Endothelial cell of umbilical vein (primary cell): ENCODE data around the gene YY1. TPM values are rescaled to one million over a fixed set of nuclear protein-coding genes. Genes with fewer than 3 reads are reported as not detected.

ENCODE experiments used
- BruUV-seq: library from RNA; stranded (reverse); fragments of 400-500 nt; replicated peaks from 2 replicates; lab custom pipeline; 2021; lab: Mats Ljungman, UMichigan
- CTCF ChIA-PET: fragments of 300-600, 350-600 bp; sonication (Branson Sonifier 250); formaldehyde crosslinking; loops from one replicate; lab custom pipeline; 2021; ENCODE audit warnings: antibody characterized with exemption, inconsistent platforms; lab: Charles Lee
- POLR2A ChIA-PET: fragments of 300-600, 350-600 bp; sonication (Branson Sonifier 250); formaldehyde crosslinking; loops from one replicate; lab custom pipeline; 2021; ENCODE audit warnings: antibody characterized with exemption, inconsistent platforms; lab: Charles Lee
- DNase-seq: peaks from one replicate; pipeline ENCODE4 v3.0.0-alpha.2; 2011; ENCODE audit warnings: low read depth, low spot score
- FAIRE-seq: peaks from 2 replicates; lab custom pipeline; 2011; peaks lifted over from hg19 to GRCh38; lab: Jason Lieb, UNC
- H2AFZ ChIP-seq: 2 replicates; pipeline ENCODE4 v1.6.0; 2012; ENCODE audit warnings: low read depth, low read length, control low read depth, inconsistent platforms
- H3K27ac ChIP-seq: 2 replicates; pipeline ENCODE4 v1.5.1; 2011; ENCODE audit warnings: low read depth, mild to moderate bottlenecking, control low read depth, low read length, moderate library complexity; ENCODE audit not compliant: insufficient read depth
- H3K27me3 ChIP-seq, 2 experiments: 2 replicates each; pipeline versions ENCODE4 v1.6.0 to v1.6.1; 2011; ENCODE audit warnings: low read length in 2 of 2, mixed read lengths in 1 of 2; ENCODE audit not compliant: control insufficient read depth in 2 of 2, insufficient read depth in 2 of 2
- H3K36me3 ChIP-seq, 2 experiments: 2 replicates in 1 of 2; 3 replicates in 1 of 2; pipeline ENCODE4 v1.5.1; 2011; ENCODE audit warnings: low read length in 2 of 2, mild to moderate bottlenecking in 1 of 2, moderate library complexity in 1 of 2; ENCODE audit not compliant: control insufficient read depth in 2 of 2, insufficient read depth in 2 of 2; ENCODE audit errors: extremely low read depth in 1 of 2
- H3K4me1 ChIP-seq: 3 replicates; pipeline ENCODE4 v1.5.1; 2011; ENCODE audit warnings: mild to moderate bottlenecking, low read length; ENCODE audit not compliant: control insufficient read depth, insufficient read depth; ENCODE audit errors: extremely low read depth
- H3K4me2 ChIP-seq: 2 replicates; pipeline ENCODE4 v1.6.1; 2011; ENCODE audit warnings: low read length, control low read depth, mixed read lengths; ENCODE audit not compliant: insufficient read depth
- H3K4me3 ChIP-seq, 3 experiments: fragments of 200-600 bp in 1 of 3; sonication (generic), shearing (Covaris generic) in 1 of 3; replicated peaks in 1 of 3; 2 replicates each; pipeline ENCODE4 v1.5.1; 2011 to 2016; ENCODE audit warnings: control low read depth in 3 of 3, low read length in 3 of 3, mild to moderate bottlenecking in 2 of 3, inconsistent platforms in 1 of 3, low read depth in 1 of 3, moderate library complexity in 1 of 3; ENCODE audit not compliant: insufficient read depth in 1 of 3
- H3K79me2 ChIP-seq: 2 replicates; pipeline ENCODE4 v1.6.0; 2012; ENCODE audit warnings: low read length, inconsistent platforms; ENCODE audit not compliant: control insufficient read depth, insufficient read depth
- H3K9ac ChIP-seq: replicated peaks from 2 replicates; pipeline ENCODE3; 2011; ENCODE audit warnings: low read length, control low read depth; ENCODE audit not compliant: insufficient read depth; ENCODE audit errors: extremely low read depth
- H3K9me1 ChIP-seq: replicated peaks from 3 replicates; pipeline ENCODE4 v1.6.0; 2011; ENCODE audit warnings: mild to moderate bottlenecking, low read length; ENCODE audit not compliant: control insufficient read depth, insufficient read depth; ENCODE audit errors: extremely low read depth
- H3K9me3 ChIP-seq: replicated peaks from 2 replicates; pipeline ENCODE4 v1.5.1; 2012; ENCODE audit warnings: low read length, inconsistent platforms; ENCODE audit not compliant: control insufficient read depth, insufficient read depth
- H4K20me1 ChIP-seq: replicated peaks from 2 replicates; pipeline ENCODE3; 2011; ENCODE audit warnings: mild to moderate bottlenecking, low read length; ENCODE audit not compliant: control insufficient read depth, insufficient read depth; ENCODE audit errors: extremely low read depth
- CTCF ChIP-seq, 2 donors: IDR thresholded peaks; 1 replicate in 1 of 2; 2 replicates in 1 of 2; pipeline ENCODE4 v1.5.1; 2011; ENCODE audit warnings: low read length in 2 of 2, mild to moderate bottlenecking in 2 of 2, moderate library complexity in 2 of 2, control low read depth in 1 of 2, inconsistent platforms in 1 of 2, low read depth in 1 of 2; ENCODE audit not compliant: insufficient read depth in 1 of 2; ENCODE audit errors: extremely low read depth in 1 of 2
- EZH2 ChIP-seq: IDR thresholded peaks from 2 replicates; pipeline ENCODE4 v1.6.1; 2012; ENCODE audit warnings: borderline replicate concordance, low read depth, mild to moderate bottlenecking, moderate library complexity, low read length, inconsistent platforms; ENCODE audit not compliant: severe bottlenecking
- FOS ChIP-seq: IDR thresholded peaks from 2 replicates; pipeline ENCODE4 v1.6.1; 2011; ENCODE audit warnings: mild to moderate bottlenecking, low read length, moderate library complexity, borderline replicate concordance; ENCODE audit not compliant: insufficient read depth
- GATA2 ChIP-seq: IDR thresholded peaks from 2 replicates; pipeline ENCODE4 v1.7.0; 2011; ENCODE audit warnings: low read depth, mild to moderate bottlenecking, moderate library complexity, mixed read lengths, low read length; ENCODE audit not compliant: insufficient read length, insufficient read depth
- JUN ChIP-seq: IDR thresholded peaks from 2 replicates; pipeline ENCODE4 v1.6.1; 2011; ENCODE audit warnings: borderline replicate concordance, low read depth; ENCODE audit not compliant: insufficient read length, insufficient read depth
- MAX ChIP-seq: IDR thresholded peaks from 2 replicates; pipeline ENCODE4 v1.6.1; 2011; ENCODE audit not compliant: insufficient read depth, insufficient read length
- MYC ChIP-seq: IDR thresholded peaks from one replicate; pipeline ENCODE4 v1.6.1; 2011; ENCODE audit warnings: mild to moderate bottlenecking, low read depth, low read length
- POLR2A ChIP-seq: IDR thresholded peaks from 2 replicates; pipeline ENCODE4 v1.6.1; 2012; ENCODE audit warnings: low read depth, mild to moderate bottlenecking, control low read depth, low read length
- POLR2AphosphoS5 ChIP-seq: IDR thresholded peaks from 2 replicates; pipeline ENCODE4 v1.6.1; 2012; ENCODE audit warnings: low read depth, mild to moderate bottlenecking, control low read depth, low read length, moderate library complexity; ENCODE audit not compliant: insufficient read depth
- dilution Hi-C: fragments of 300-500 bp; cut with MboI; formaldehyde crosslinking; loops from one replicate; pipeline ENCODE4 v1.15.0; 2019; ENCODE audit warnings: low sequenced_read_pairs; ENCODE audit not compliant: extremely low pct_ligation_motif_present
- intact Hi-C: fragments of 100-400 bp; cut with micrococcal nuclease; formaldehyde crosslinking; loops from one replicate; pipeline ENCODE4 v1.10.0; 2022
- polyA plus RNA-seq, 4 experiments: library from polyadenylated mRNA; depleted of rRNA in 3 of 4; stranded (reverse) in 3 of 4; unstranded in 1 of 4; fragments of >200 nt; gene quantifications; 2 replicates each; pipeline versions ENCODE4 v1.2.1 to v1.2.3, GENCODE V29; 2011 to 2012; ENCODE audit warnings: missing spikeins in 1 of 4
- total RNA-seq: library from RNA; stranded (reverse); gene quantifications from 2 replicates; pipeline ENCODE4 v1.2.3, GENCODE V29; 2021

YY1 gene
- total and polyA plus RNA-seq, 2 donors (not counting 3 experiments of a cell fraction or from before 2014, with no cell fraction given), result 23.5 to 78.6 TPM

- dilution Hi-C loops (no loop called here), intact Hi-C loops (loop anchor here (1.0 to 5.0 kb wide), 3 partner anchors 68 to 266 kb away; partner anchors contain the start of gene SLC25A29)
- Histone ChIP-seq H3K27ac (peak overlapping the region; percentile 92), H3K4me1 (peaks cover 22% of the 10 kb centered on the region), H3K9me3 (no peaks in the 10 kb centered on the region), H3K79me2 (peaks cover 86% of the 10 kb centered on the region), H3K36me3 (no peaks in the 10 kb centered on the region), H3K4me3 (peak overlapping the region; percentile 72 to 100 (median 99)), H3K27me3 (no peaks in the 10 kb centered on the region), H3K9ac (peak overlapping the region; percentile 97), H3K4me2 (peak overlapping the region; percentile 96), H4K20me1 (peaks cover 11% of the 10 kb centered on the region), H3K9me1 (no peaks in the 10 kb centered on the region), H2AFZ (peak overlapping the region; percentile 44)
- TF ChIP-seq FOS (no peak), GATA2 (no peak), POLR2A (peak; percentile 10), POLR2AphosphoS5 (peak; percentile 51), MYC (no peak), JUN (no peak), MAX (no peak), EZH2 (no peak), CTCF (IDR thresholded peaks at IDR 0.05; ENCODE audit: extremely low read depth in 1 of 2, insufficient read depth in 1 of 2, low read depth in 1 of 2, low read length in 2 of 2) (no peak)
- ChIA-PET CTCF (interaction anchor here (1.0 to 1.2 kb wide), 2 partner anchors 45 to 130 kb away, joined by 3 to 5 read pairs; no protein-coding TSS in a partner anchor), POLR2A (no interaction called here)
- BruUV-seq, result no TSS peak
- peak; percentile 34 for DNase-seq
- FAIRE-seq, result no peak
These were observed 1.1 kb upstream of the YY1 start for GRCh38 chr14:100237735-100238418.
